NCI-H1105 (cell line): ENCODE results near the gene ERCC3.
"Not testable (repeated sequence)": the region's sequence is repeated elsewhere in the genome, so short reads cannot be mapped to it uniquely, and the experiment has no call there.

Experiments
- DNase-seq: peaks from one replicate; lab custom pipeline; 2025; lab: John Stamatoyannopoulos, UW

Gene ERCC3

GRCh38 chr2:127278959-127279358 lies 15.0 kb downstream of the ERCC3 start:
- no peak for DNase-seq

- DNase-seq = no peak
Observed at GRCh38 chr2:127277028-127277427, 16.9 kb downstream of the ERCC3 start.

- DNase-seq = no peak
Observed at GRCh38 chr2:127275789-127276188, 18.2 kb downstream of the ERCC3 start.

- DNase-seq = no peak
Observed at GRCh38 chr2:127275356-127275755, 18.6 kb downstream of the ERCC3 start.

GRCh38 chr2:127270663-127271062 lies 23.3 kb downstream of the ERCC3 start:
- DNase-seq = no peak

- DNase-seq = no peak
Observed at GRCh38 chr2:127261804-127262406, 32.0 kb downstream of the ERCC3 start.

GRCh38 chr2:127259355-127259754 lies 34.6 kb downstream of the ERCC3 start:
- DNase-seq = no peak

GRCh38 chr2:127256866-127257265 lies 37.1 kb downstream of the ERCC3 start:
- no peak for DNase-seq

- DNase-seq = no peak
Observed at GRCh38 chr2:127256381-127256780, 37.6 kb downstream of the ERCC3 start.

GRCh38 chr2:127255721-127256120 lies 38.2 kb downstream of the ERCC3 start:
- DNase-seq = no peak

GRCh38 chr2:127255146-127255545 lies 38.8 kb downstream of the ERCC3 start:
- DNase-seq = no peak

GRCh38 chr2:127254386-127254981 lies 39.5 kb downstream of the ERCC3 start:
- DNase-seq = no peak

- DNase-seq = not testable (repeated sequence)
Observed at GRCh38 chr2:127241184-127241583, 52.8 kb downstream of the ERCC3 start.

- DNase-seq = no peak
Observed at GRCh38 chr2:127239395-127239794, 54.5 kb downstream of the ERCC3 start.

GRCh38 chr2:127237768-127238167 lies 56.2 kb downstream of the ERCC3 start:
- DNase-seq = not testable (repeated sequence)

- no peak for DNase-seq
Observed at GRCh38 chr2:127235082-127235702, 58.8 kb downstream of the ERCC3 start.

- no peak for DNase-seq
Observed at GRCh38 chr2:127233710-127234109, 60.2 kb downstream of the ERCC3 start.

- no peak for DNase-seq
Observed at GRCh38 chr2:127231130-127231865, 62.6 kb downstream of the ERCC3 start.

GRCh38 chr2:127229555-127229954 lies 64.4 kb downstream of the ERCC3 start:
- no peak for DNase-seq

GRCh38 chr2:127228102-127228501 lies 65.8 kb downstream of the ERCC3 start:
- DNase-seq = no peak

- not testable (repeated sequence) for DNase-seq
Observed at GRCh38 chr2:127227264-127227660, 66.7 kb downstream of the ERCC3 start.

- DNase-seq = peak; percentile 61
Observed at GRCh38 chr2:127226520-127227263, 67.3 kb downstream of the ERCC3 start.
